ENCODE measurements around the gene CNNM3. TPM values are rescaled to one million over a fixed set of nuclear protein-coding genes. Genes with fewer than 3 reads are reported as not detected.

CNNM3 gene
- total RNA-seq, 1 donor from 2014 or later, result 5.6 TPM

DNA sequence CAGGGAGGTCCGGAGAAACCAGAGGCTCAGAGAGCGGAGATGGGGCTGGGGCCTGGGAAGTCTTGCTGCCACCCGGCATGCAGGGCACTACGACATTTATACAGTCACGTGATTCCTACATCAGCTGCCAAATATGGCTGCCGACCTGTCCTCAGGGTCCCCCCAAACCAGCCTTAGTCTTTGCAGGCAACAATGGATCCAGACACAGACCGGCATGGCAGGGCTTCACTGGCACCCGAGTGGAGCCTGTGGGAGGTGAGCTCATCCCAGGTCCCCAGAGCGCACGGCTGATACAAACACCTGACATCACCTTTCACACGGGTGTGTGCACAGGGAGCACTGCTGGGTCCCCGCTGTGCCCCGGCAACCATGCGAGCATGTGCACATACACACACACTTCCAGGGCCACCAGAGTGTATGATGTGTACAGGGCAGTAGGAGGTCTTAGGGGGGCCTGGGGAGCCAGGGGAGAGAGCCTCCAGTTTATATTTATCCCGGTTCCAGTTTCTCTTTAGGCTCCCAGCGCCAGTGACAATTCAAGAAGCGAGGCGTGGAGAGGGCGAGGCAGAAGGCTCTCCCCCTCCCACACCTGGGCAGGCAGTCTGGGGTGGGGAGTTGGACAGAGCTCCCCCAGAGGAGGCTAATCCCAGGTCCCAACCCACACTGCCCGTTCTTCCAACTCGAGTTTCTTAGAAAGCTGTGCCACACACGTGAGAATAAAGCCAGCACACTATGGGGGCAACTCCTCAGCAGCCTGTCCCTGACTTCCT, 51.1 kb downstream of the CNNM3 start:
- DNase-seq (ENCODE audit: low read depth) (no peak), FAIRE-seq (no peak)
- Histone ChIP-seq H3K4me2 (ENCODE audit: low read length) (peak overlapping the region; percentile 98), H3K79me2 (ENCODE audit: insufficient read depth, low read length) (peaks cover 48% of the 10 kb centered on the region), H2AFZ (ENCODE audit: low read depth, low read length) (no peak overlapping the region), H3K9ac (ENCODE audit: low read length) (peak overlapping the region; percentile 92), H3K4me3 (ENCODE audit: insufficient read depth, low read depth, low read length) (peak overlapping the region; percentile 83), H3K27ac (ENCODE audit: low read depth, low read length) (peak overlapping the region; percentile 72), H3K27me3 (ENCODE audit: insufficient read depth, low read length) (no peaks in the 10 kb centered on the region), H3K9me3 (ENCODE audit: insufficient read depth, low read depth, low read length) (no peaks in the 10 kb centered on the region), H4K20me1 (ENCODE audit: insufficient read depth, low read length) (peaks cover 51% of the 10 kb centered on the region), H3K4me1 (ENCODE audit: insufficient read depth, low read length) (peaks cover 25% of the 10 kb centered on the region), H3K36me3 (ENCODE audit: insufficient read depth, low read length) (peaks cover 25% of the 10 kb centered on the region)
- peaks cover 6% of the 10 kb centered on the region for H3K4me1 Mint-ChIP-seq (ENCODE audit: low read depth, unreplicated experiment)
- H3K9me3 Mint-ChIP-seq (ENCODE audit: unreplicated experiment), result no peaks in the 10 kb centered on the region
- H3K27me3 Mint-ChIP-seq (ENCODE audit: low read depth, unreplicated experiment), result no peaks in the 10 kb centered on the region
- peak overlapping the region; percentile 90 for H3K4me3 Mint-ChIP-seq (ENCODE audit: unreplicated experiment)
- TF ChIP-seq, protein P1, sequence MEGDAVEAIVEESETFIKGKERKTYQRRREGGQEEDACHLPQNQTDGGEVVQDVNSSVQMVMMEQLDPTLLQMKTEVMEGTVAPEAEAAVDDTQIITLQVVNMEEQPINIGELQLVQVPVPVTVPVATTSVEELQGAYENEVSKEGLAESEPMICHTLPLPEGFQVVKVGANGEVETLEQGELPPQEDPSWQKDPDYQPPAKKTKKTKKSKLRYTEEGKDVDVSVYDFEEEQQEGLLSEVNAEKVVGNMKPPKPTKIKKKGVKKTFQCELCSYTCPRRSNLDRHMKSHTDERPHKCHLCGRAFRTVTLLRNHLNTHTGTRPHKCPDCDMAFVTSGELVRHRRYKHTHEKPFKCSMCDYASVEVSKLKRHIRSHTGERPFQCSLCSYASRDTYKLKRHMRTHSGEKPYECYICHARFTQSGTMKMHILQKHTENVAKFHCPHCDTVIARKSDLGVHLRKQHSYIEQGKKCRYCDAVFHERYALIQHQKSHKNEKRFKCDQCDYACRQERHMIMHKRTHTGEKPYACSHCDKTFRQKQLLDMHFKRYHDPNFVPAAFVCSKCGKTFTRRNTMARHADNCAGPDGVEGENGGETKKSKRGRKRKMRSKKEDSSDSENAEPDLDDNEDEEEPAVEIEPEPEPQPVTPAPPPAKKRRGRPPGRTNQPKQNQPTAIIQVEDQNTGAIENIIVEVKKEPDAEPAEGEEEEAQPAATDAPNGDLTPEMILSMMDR (IDR thresholded peaks at IDR 0.05; ENCODE audit: insufficient read depth, low read depth, low read length), result no peak
- TF ChIP-seq EZH2 (IDR thresholded peaks at IDR 0.05; ENCODE audit: insufficient read depth, low read length), result no peak
- H3K36me3 Mint-ChIP-seq (ENCODE audit: low read depth, unreplicated experiment), result peaks cover 5% of the 10 kb centered on the region
- peak overlapping the region; percentile 84 for H3K27ac Mint-ChIP-seq (ENCODE audit: unreplicated experiment)

DNA sequence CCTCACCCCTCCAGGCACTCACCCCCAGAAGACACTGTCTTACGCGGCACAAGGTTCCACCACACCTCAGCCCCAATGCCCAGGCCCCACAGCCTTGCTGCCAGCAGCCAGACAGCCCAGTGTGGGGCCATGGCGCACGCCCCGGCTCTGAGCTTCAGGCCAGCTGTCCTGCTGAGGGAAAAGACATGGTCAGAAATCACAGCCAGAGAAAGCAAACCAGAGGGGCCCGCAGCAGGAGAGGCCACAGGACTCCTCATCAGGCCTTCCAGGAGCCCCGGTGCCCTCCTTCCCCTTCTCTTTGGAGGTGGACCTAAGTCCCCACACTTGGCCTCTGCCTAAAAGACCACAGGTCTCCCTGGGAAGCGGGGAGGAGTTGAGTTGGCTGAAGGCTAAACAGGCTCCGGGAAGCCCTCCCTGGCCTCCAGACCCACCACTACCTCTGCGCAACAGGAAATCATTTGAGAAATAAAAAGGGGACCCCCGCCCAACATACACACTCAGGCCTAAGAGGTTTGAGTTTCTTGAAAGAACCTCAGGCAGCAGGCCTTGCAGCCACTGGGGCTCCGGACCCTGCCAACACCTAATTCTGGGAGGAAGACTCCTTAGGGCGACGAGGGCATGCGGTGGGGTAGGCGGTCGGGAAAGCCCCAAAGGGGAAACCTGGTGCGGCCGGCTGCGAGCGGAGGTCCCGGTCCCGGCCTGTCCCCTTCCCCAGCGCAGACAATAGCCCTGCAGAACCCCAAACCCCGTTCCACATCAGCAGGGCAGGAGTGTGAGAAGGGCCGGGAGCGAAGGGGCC, 51.9 kb downstream of the CNNM3 start:
- Histone ChIP-seq H3K27me3 (ENCODE audit: insufficient read depth, low read length) (no peaks in the 10 kb centered on the region), H3K27ac (ENCODE audit: low read depth, low read length) (peak overlapping the region; percentile 72), H2AFZ (ENCODE audit: low read depth, low read length) (peak overlapping the region; percentile 58), H3K9me3 (ENCODE audit: insufficient read depth, low read depth, low read length) (no peaks in the 10 kb centered on the region), H3K4me2 (ENCODE audit: low read length) (peak overlapping the region; percentile 98), H3K4me3 (ENCODE audit: insufficient read depth, low read depth, low read length) (peak overlapping the region; percentile 83), H3K4me1 (ENCODE audit: insufficient read depth, low read length) (peaks cover 29% of the 10 kb centered on the region), H4K20me1 (ENCODE audit: insufficient read depth, low read length) (peaks cover 50% of the 10 kb centered on the region), H3K79me2 (ENCODE audit: insufficient read depth, low read length) (peaks cover 48% of the 10 kb centered on the region), H3K36me3 (ENCODE audit: insufficient read depth, low read length) (peaks cover 24% of the 10 kb centered on the region), H3K9ac (ENCODE audit: low read length) (peak overlapping the region; percentile 92)
- FAIRE-seq (no peak), DNase-seq (ENCODE audit: low read depth) (no peak)
- Mint-ChIP-seq H3K27ac (ENCODE audit: unreplicated experiment) (peak overlapping the region; percentile 84), H3K4me3 (ENCODE audit: unreplicated experiment) (peak overlapping the region; percentile 90), H3K4me1 (ENCODE audit: low read depth, unreplicated experiment) (peaks cover 11% of the 10 kb centered on the region), H3K36me3 (ENCODE audit: low read depth, unreplicated experiment) (peaks cover 5% of the 10 kb centered on the region), H3K9me3 (ENCODE audit: unreplicated experiment) (no peaks in the 10 kb centered on the region), H3K27me3 (ENCODE audit: low read depth, unreplicated experiment) (no peaks in the 10 kb centered on the region)
- TF ChIP-seq, protein P1 (IDR thresholded peaks at IDR 0.05; ENCODE audit: insufficient read depth, low read depth, low read length), result no peak
- TF ChIP-seq EZH2 (IDR thresholded peaks at IDR 0.05; ENCODE audit: insufficient read depth, low read length), result no peak

All from astrocyte (in vitro differentiated cells and primary cell).